ENCODE data around the gene ATP11B. TPM values are rescaled to one million over a fixed set of nuclear protein-coding genes. Genes with fewer than 3 reads are reported as not detected.

ATP11B gene
- total RNA-seq, 2 experiments from 2014 or later: 85.7 to 95.3 TPM

DNA sequence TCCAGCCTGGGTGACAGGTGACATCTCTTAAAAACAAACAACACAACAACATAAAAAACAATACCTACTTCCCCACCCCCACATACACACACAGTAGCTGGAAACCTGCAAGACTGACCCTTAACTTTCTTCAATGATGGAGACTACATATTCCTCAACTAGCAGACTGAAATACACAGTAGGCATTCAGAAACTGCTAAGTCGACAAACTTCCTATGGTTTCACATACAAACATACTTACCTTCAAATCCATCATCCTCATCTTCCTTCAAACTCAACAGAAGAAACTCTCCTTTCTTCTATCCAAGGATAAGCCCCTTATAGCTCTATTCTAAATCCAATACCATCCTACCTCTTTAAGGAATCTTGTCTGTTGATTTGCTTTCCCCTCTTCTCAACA lies 156.4 kb downstream of the ATP11B start:
- intact Hi-C loops (cut with micrococcal nuclease): no loop called here
- Mint-ChIP-seq H3K4me1 (ENCODE audit: low read depth) (no peaks in the 10 kb centered on the region), H3K36me3 (ENCODE audit: low read depth) (peaks cover 22% of the 10 kb centered on the region), H3K27me3 (no peaks in the 10 kb centered on the region), H3K27ac (no peak overlapping the region), H3K4me3 (no peak overlapping the region), H3K9me3 (no peaks in the 10 kb centered on the region)
- ChIA-PET POLR2A (no interaction called here), CTCF (interaction anchor here (0.7 kb wide), 1 partner anchor 32 kb away, joined by 3 read pairs; no protein-coding TSS in a partner anchor)
- ATAC-seq (no peak), DNase-seq (no peak)
- TF ChIP-seq, protein P1, sequence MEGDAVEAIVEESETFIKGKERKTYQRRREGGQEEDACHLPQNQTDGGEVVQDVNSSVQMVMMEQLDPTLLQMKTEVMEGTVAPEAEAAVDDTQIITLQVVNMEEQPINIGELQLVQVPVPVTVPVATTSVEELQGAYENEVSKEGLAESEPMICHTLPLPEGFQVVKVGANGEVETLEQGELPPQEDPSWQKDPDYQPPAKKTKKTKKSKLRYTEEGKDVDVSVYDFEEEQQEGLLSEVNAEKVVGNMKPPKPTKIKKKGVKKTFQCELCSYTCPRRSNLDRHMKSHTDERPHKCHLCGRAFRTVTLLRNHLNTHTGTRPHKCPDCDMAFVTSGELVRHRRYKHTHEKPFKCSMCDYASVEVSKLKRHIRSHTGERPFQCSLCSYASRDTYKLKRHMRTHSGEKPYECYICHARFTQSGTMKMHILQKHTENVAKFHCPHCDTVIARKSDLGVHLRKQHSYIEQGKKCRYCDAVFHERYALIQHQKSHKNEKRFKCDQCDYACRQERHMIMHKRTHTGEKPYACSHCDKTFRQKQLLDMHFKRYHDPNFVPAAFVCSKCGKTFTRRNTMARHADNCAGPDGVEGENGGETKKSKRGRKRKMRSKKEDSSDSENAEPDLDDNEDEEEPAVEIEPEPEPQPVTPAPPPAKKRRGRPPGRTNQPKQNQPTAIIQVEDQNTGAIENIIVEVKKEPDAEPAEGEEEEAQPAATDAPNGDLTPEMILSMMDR (IDR thresholded peaks at IDR 0.05): no peak

DNA sequence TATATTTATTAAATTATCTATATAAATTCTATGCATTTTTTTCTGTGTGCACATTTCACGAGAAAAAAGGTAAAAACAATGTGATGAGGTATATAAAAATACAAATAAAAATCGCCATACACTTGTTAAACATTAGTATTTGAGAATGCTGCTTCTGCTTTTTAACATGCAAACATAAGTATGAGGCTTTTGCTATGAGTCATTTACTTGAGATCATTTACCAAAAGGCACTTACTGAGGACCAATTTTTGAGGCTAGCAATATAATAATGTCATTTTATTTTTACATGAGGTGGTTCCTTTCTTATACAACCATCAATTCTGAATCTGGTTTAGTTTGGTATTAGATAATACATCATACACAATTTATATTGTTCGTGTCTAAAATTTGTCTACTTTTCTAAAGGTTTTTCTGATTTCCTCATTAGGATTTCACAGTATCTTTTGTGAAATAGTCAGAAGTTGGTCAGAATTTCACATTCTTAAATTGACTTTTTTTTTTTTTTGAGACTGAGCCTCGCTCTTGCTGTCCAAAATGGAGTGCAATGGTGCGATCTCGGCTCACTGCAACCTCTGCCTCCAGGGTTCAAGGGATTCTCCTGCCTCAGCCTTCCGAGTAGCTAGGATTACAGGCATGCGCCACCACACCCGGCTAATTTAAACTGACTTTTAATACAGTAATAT lies 161.4 kb downstream of the ATP11B start:
- ATAC-seq (no peak), DNase-seq (no peak)
- no peaks in the 10 kb centered on the region for H3K4me1 Mint-ChIP-seq (ENCODE audit: low read depth)
- TF ChIP-seq, protein P1 (IDR thresholded peaks at IDR 0.05): no peak
- ChIA-PET POLR2A (no interaction called here), CTCF (no interaction called here)
- no peaks in the 10 kb centered on the region for H3K9me3 Mint-ChIP-seq
- H3K27me3 Mint-ChIP-seq: no peaks in the 10 kb centered on the region
- peaks cover 19% of the 10 kb centered on the region for H3K36me3 Mint-ChIP-seq (ENCODE audit: low read depth)
- no peak overlapping the region for H3K4me3 Mint-ChIP-seq
- intact Hi-C loops (cut with micrococcal nuclease): no loop called here
- H3K27ac Mint-ChIP-seq: no peak overlapping the region

DNA sequence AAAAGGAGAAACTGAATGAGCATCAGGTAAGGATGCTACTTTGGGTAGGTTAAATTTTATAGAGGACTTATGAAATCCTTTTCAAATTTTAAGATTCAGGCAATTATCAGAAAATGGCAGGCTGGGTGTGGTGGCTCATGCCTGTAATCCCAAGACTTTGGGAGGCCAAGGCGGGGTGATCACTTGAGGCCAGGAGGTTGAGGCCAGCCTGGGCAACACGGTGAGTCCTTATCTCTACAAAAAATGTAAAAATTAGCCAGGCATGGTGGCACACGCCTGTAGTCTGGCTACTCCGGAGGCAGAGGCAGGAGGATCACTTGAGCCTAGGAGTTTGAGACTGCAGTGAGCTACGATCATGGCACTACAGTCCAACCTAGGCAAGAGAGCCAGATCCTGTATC lies 163.9 kb downstream of the ATP11B start:
- DNase-seq (no peak), ATAC-seq (no peak)
- Mint-ChIP-seq H3K27ac (no peak overlapping the region), H3K9me3 (no peaks in the 10 kb centered on the region), H3K4me1 (ENCODE audit: low read depth) (no peaks in the 10 kb centered on the region), H3K36me3 (ENCODE audit: low read depth) (peaks cover 21% of the 10 kb centered on the region), H3K4me3 (no peak overlapping the region), H3K27me3 (no peaks in the 10 kb centered on the region)
- ChIA-PET POLR2A (no interaction called here), CTCF (no interaction called here)
- intact Hi-C loops (cut with micrococcal nuclease): no loop called here
- TF ChIP-seq, protein P1 (IDR thresholded peaks at IDR 0.05): no peak

DNA sequence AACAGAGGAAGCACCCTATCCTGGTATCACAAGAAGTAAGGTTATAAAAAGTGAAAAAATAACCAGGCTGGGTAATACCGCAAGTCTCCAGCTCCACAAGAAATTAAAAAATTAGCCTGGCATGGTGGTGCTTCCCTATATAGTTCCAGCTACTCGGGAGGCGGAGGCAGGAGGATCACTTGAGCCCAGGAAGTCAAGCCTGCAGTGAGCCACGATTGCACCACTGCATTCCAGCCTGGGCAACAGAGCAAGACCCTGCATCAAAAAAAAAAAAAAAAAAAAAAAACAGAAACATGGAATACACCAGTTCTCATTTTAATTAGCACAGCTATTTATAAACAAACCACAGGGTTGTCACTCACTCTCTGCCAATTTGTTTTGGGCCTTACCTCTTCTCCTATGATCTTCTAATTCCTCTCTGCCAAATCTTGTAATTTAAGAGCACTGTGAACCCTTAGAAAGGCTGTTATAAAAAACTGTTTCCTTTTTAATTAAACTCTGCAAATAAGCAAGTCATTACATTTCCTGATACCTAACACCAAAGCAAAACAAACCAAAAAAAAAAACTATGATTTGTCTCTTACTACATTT lies 164.5 kb downstream of the ATP11B start:
- TF ChIP-seq, protein P1 (IDR thresholded peaks at IDR 0.05): no peak
- DNase-seq: no peak
- Mint-ChIP-seq H3K27ac (no peak overlapping the region), H3K27me3 (no peaks in the 10 kb centered on the region), H3K9me3 (no peaks in the 10 kb centered on the region), H3K4me3 (no peak overlapping the region), H3K36me3 (ENCODE audit: low read depth) (peaks cover 18% of the 10 kb centered on the region), H3K4me1 (ENCODE audit: low read depth) (peaks cover 2% of the 10 kb centered on the region)
- intact Hi-C loops (cut with micrococcal nuclease): no loop called here
- ATAC-seq: no peak
- ChIA-PET CTCF (no interaction called here), POLR2A (no interaction called here)
